Mammary microvascular endothelial cell (primary cell): ENCODE results near the gene PEX16. TPM values are rescaled to one million over a fixed set of nuclear protein-coding genes. Genes with fewer than 3 reads are reported as not detected.

Source experiments
- total RNA-seq: library from RNA; depleted of rRNA; stranded (reverse); fragments of >200 nt; gene quantifications from 2 replicates; pipeline ENCODE4 v1.2.3, GENCODE V29; 2015

Gene PEX16
- total RNA-seq: 22.1 and 24.2 TPM in 2 replicates

DNA sequence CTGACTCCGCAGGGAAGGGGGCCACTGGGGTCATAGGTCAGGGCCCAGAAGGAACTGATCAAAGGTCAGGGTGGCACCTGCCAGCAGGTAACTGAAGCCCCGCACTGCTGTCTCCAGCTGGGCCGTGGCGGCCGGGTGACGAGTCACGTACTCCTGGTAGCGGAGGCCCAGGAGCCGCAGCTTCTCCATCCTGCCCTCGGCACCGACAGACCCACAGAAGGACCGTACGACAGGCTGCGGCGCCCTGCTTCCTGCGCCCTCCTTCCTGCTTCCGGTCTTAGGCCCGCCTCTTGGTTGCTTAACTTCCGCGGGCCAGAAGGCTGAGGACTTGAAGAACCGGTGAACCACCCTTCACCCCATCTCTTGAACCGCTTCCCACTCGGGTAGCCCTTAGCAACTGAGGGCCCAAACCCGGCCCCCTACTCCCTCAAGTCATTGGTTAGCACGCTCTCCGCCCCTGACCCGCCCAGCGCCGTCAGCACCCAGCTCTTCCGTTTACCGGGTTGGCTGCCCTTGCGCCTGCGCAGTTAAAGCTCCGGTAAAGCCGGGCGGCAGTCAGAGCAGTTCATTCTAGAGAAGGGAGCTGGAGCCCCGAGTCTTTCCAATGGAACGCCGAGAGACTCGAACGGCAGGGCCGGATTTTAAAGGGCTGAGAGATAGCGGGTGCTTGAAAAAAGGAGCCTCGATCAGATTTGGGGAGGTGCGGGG lies at the start of gene PEX16:
Gene PEX16 (minus strand): TSS at position 255 of the 708 bp plus-strand sequence. CDS start 66 bp downstream, at position 189.

GRCh38 chr11:45922425-45923082 lies 4.9 kb upstream of the PEX16 start, which contains the start of gene LARGE2:
Gene LARGE2 (plus strand): TSS chr11:45922656. CDS start chr11:45922883, 227 bp downstream.

DNA sequence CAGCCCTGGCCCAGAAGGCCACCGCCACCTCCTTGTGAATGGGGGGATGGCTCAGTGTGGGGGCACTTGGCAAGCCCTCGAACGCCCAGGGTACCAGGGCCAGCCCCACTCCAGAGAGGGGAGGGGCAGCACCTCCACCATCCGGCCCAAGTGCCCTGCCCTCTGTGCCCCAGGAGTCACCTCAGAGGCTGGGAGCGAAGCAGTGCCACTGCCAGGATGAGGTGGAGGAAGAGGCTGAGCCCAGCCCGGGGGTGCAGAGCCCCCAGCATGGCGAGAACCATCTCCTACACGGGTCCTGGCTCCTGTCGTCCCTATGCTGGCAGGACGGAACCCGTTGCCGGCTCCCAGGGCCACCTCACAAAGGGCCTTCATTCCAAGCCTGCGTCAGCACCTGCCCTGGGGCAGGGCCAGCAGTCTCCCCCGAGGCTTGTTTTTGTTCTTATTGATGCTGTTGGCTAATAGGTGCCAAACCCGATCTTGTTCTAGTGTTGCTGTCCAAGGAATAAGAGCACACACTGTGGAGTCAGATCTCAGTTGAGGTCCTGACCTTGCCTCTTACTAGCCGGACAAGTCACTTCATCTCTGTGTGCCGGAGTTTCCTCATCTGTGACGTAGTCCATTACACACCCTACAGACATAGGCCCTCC lies 10.6 kb downstream of the PEX16 start, which contains the start of gene FREY1:
Gene FREY1 (minus strand): TSS at position 307 of the 647 bp plus-strand sequence. CDS start 26 bp downstream, at position 281.

GRCh38 chr11:45885274-45885920 lies 32.3 kb downstream of the PEX16 start, which contains the start of gene MAPK8IP1:
Gene MAPK8IP1 (plus strand): TSS chr11:45885651. CDS start chr11:45885821, 170 bp downstream.

Other genes starting within 250 kb of the PEX16 start
- 10.1 and 12.6 TPM in 2 replicates for gene SLC35C1, start 112.7 kb downstream of the PEX16 start, total RNA-seq
- 5.1 and 6.7 TPM in 2 replicates for gene CRY2, start 70.4 kb downstream of the PEX16 start, total RNA-seq
- 2.2 and 3.5 TPM in 2 replicates for gene MAPK8IP1, start 32.2 kb downstream of the PEX16 start, total RNA-seq
- 0.34 TPM in 1 of 2 replicates, not detected in the other for gene FREY1, start 10.6 kb downstream of the PEX16 start, total RNA-seq
- gene LARGE2, start 4.8 kb upstream of the PEX16 start, total RNA-seq: not detected in 2 replicates
- gene PHF21A, start 203.6 kb upstream of the PEX16 start, total RNA-seq: 6.1 and 7.1 TPM in 2 replicates